ENCODE data around the gene CREBL2.
A peak's percentile ranks its signal among the peaks of the same experiment; 100 is the strongest.
"Not testable (repeated sequence)": the region's sequence is repeated elsewhere in the genome, so short reads cannot be mapped to it uniquely, and the experiment has no call there.

The CREBL2 gene, protein sequence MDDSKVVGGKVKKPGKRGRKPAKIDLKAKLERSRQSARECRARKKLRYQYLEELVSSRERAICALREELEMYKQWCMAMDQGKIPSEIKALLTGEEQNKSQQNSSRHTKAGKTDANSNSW

DNA sequence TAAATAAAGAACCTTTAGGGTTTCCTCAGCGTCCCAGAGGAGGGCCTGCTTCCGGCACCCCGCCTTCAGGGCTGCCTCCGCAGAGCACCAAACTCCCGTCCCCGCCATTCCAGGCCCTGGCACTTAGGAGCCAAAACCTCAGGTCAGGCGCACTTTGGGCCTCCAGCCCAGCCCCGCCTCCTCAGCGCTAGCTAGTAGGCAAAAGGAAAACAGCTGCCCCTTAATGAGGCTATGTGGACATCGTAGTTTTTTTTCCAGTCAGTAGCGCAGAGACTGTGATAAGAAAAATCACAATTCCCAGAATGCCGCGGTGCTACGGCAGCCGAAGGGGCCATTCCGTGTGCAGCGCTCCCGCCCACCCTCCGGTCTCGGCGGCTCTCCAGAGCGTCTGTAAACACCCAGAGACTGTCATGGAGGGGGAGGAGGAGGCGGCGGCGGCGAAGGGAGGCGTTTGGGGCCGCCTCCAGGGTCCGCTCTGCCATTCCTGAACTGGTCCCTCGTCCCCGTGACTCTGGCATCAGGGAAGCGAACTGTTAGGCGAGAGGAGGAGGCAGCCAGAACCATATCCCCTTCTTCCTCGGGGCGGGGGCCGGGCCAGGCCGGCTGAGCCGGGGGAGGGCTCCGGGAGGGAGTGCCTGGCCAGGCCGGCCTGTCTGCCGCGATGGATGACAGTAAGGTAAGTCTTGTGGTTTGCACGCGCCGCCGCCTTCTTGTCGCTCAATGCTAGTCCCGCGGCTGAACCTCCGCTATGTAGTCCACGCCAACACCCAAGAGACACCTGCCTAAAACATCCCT, at the start of gene CREBL2:
TSS of gene CREBL2 (plus strand) at position 365 of the 795 bp plus-strand sequence. CDS start at position 662, 297 bp downstream.
- H3K4me3 ChIP-seq: peak within 1 kb of the TSS; percentile 96
- TF ChIP-seq, protein P1, sequence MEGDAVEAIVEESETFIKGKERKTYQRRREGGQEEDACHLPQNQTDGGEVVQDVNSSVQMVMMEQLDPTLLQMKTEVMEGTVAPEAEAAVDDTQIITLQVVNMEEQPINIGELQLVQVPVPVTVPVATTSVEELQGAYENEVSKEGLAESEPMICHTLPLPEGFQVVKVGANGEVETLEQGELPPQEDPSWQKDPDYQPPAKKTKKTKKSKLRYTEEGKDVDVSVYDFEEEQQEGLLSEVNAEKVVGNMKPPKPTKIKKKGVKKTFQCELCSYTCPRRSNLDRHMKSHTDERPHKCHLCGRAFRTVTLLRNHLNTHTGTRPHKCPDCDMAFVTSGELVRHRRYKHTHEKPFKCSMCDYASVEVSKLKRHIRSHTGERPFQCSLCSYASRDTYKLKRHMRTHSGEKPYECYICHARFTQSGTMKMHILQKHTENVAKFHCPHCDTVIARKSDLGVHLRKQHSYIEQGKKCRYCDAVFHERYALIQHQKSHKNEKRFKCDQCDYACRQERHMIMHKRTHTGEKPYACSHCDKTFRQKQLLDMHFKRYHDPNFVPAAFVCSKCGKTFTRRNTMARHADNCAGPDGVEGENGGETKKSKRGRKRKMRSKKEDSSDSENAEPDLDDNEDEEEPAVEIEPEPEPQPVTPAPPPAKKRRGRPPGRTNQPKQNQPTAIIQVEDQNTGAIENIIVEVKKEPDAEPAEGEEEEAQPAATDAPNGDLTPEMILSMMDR (IDR thresholded peaks at IDR 0.05): no peak
- peak; percentile 97 for DNase-seq (ENCODE audit: low spot score)
- peak within 1 kb of the TSS; percentile 98 to 99 for H3K27ac ChIP-seq

DNA sequence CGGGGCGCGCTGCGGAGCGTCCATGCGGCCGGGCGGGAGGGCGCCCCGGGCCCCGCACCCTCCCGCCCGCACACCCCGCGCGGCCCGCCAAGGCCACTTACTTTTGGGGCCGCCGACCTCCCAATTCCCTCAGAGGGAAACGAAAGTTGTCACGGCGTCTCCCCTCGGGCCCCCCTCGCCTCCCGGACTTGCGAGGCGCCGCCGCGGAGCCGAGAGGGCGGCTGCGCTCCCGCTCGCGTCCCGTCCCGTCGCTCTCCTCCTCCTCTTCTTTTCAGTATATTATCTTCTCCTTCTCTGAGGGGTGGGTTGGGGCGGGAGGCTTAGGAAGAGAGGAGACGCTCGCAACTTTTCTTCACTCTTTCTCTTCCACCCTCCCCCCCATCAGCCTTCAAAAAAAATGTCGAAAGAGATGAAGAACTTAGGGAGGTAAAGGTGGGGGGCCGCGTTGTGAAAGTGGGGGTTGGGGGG, 49.6 kb upstream of the CREBL2 start:
- Histone ChIP-seq H3K27ac (peak overlapping the region; percentile 97 to 100), H3K4me3 (peak overlapping the region; percentile 97)
- DNase-seq (ENCODE audit: low spot score): no peak
- TF ChIP-seq, protein P1 (IDR thresholded peaks at IDR 0.05): no peak

DNA sequence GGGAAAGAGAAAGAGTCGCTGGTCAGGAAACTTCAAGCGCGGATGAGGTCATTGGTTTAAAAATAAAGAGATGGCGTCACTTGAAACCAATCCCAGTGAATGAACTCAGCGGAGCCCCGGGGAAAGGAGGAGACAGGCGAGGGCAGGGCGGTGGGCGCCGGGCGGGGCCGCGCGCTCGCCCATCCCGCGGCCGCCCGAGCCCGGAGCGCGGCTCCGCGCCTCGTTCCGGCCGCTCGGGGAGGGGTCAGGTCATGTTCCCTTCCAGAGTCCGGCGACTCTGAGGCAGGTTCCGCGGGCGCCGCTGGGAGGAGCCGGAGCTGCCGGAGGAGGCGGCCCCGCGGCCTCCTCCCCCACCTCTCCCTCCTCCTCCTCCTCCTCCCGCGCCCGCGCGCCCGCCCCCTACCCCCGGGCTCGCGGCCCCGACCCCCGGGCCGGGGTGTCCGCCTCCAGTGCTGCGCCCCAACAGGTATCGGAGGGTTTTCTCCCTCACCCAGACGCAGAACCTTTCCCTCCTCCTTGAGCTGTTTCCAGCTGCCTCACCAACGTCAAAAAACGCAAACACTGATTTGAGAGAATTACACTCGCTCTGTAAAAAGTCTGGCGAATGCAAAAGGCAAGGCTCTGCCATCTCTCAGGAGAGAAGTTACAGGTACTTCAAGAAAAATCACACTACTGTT, 49.0 kb upstream of the CREBL2 start, which contains the start of gene DUSP16:
TSS of gene DUSP16 (minus strand) at position 279 of the 677 bp plus-strand sequence. CDS start 41,765 bp downstream, outside the sequence.
- TF ChIP-seq, protein P1 (IDR thresholded peaks at IDR 0.05): no peak
- peak; percentile 95 for DNase-seq (ENCODE audit: low spot score)
- Histone ChIP-seq H3K27ac (peak within 1 kb of the TSS; percentile 97 to 100), H3K4me3 (peak within 1 kb of the TSS; percentile 97)

DNA sequence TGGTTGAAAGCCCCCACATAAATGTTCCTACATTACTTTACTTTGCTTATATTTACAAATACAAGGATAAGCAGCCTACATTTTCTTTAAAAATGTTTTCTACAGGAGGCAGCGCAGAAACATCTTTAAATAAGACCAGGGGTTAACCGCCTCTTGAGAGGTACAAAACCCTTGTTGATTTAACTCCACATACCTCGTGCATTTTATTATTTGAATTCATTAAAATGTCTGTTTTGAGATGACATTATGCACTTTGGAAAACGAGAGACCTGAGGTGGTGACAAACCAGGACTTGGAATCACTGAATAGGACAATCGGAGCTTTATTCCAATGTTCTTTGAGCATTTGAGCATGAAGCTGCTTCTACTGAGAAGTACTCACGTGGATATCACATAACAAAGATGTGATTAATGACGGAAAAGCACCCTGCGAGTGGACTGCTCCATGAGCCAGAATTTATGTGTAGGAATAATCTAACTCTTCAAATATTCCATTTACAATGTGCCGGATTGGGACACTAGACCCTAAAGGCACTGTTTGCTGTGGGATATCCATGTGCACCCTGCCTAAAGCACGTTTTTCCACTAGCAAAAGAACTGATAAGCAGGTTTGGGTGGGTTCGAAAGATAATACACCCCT, 48.3 kb upstream of the CREBL2 start:
- peak overlapping the region; percentile 97 for H3K4me3 ChIP-seq
- H3K27ac ChIP-seq: peak overlapping the region; percentile 97 to 100
- TF ChIP-seq, protein P1 (IDR thresholded peaks at IDR 0.05): no peak
- no peak for DNase-seq (ENCODE audit: low spot score)

DNA sequence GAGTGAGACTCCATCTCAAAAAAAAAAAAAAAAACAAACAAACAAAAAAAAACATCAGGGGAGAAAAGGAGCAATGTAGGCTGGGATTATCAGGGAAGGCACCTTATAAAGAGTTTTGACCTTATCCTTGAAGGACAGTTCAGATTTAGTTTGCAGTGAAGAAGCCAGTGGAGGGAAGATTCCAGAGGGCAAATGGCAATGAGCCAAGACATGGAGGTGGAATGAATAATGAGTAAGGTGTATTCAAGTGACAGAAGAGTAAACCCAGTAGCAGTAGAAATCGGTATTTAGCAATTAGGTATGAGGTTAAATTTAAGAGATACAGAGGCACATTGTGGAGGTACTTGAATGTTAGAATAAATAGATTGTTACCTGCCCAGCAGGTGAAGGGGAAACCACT, 46.8 kb upstream of the CREBL2 start:
- DNase-seq (ENCODE audit: low spot score): no peak
- TF ChIP-seq, protein P1 (IDR thresholded peaks at IDR 0.05): no peak
- Histone ChIP-seq H3K4me3 (no peak overlapping the region), H3K27ac (no peak overlapping the region)

DNA sequence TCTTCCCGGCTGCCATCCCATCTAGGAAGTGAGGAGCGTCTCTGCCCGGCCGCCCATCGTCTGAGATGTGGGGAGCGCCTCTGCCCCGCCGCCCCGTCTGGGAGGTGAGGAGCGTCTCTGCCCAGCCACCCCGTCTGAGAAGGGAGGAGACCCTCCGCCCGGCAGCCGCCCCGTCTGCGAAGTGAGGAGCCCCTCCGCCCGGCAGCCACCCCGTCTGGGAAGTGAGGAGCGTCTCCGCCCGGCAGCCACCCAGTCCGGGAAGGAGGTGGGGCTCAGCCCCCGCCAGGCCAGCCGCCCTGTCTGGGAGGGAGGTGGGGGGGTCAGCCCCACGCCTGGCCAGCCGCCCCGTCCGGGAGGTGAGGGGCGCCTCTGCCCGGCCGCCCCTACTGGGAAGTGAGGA, 45.7 kb upstream of the CREBL2 start:
- not testable (repeated sequence) for DNase-seq (ENCODE audit: low spot score); H3K4me3 ChIP-seq; H3K27ac ChIP-seq

DNA sequence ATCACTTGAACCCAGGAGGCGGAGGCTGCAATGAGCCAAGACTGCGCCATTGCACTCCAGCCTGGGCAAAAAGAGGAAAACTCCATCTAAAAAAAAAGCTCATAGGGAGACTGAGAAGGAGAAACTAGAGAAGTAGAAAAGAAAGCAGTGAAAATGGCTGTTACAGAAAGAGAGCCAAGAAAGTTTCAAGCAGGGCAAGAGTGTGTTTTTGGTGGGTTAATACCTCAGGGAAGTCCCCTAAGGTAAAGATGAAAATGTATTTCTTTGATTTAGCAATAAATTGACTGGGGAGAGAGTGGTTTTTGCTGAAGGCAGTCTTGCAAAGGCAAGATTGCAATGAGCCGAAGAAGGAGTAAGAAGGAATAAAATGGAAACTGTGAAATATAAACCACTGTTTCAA, 39.0 kb upstream of the CREBL2 start:
- TF ChIP-seq, protein P1 (IDR thresholded peaks at IDR 0.05): no peak
- DNase-seq (ENCODE audit: low spot score): no peak
- H3K27ac ChIP-seq: no peak overlapping the region
- H3K4me3 ChIP-seq: no peak overlapping the region

Measured in coronary artery (tissue), 2 donors.